ENCODE measurements around the gene EPB41. TPM values are rescaled to one million over a fixed set of nuclear protein-coding genes. Genes with fewer than 3 reads are reported as not detected.
"Not testable (repeated sequence)": the region's sequence is repeated elsewhere in the genome, so short reads cannot be mapped to it uniquely, and the experiment has no call there.

Gene EPB41
- total RNA-seq, 3 donors from 2014 or later (not counting 1 experiment from before 2014, with no cell fraction given) = 151 to 196 (median 172) TPM

GRCh38 chr1:29083317-29084195 lies 169.2 kb downstream of the EPB41 start:
- no peaks in the 10 kb centered on the region for H3K9me3 ChIP-seq (ENCODE audit: control insufficient read depth, insufficient read depth, low read length)
- no peak for TF ChIP-seq CTCF (IDR thresholded peaks at IDR 0.05)
- H3K36me3 ChIP-seq (ENCODE audit: control insufficient read depth, insufficient read depth, low read length) = peaks cover 8% of the 10 kb centered on the region
- no peaks in the 10 kb centered on the region for H3K27me3 Mint-ChIP-seq (ENCODE audit: low read depth in 2 of 2)
- H3K4me1 Mint-ChIP-seq = no peaks in the 10 kb centered on the region
- no peak overlapping the region for H3K4me3 Mint-ChIP-seq
- intact Hi-C loops (cut with micrococcal nuclease) = no loop called here
- WGBS (ENCODE audit: insufficient coverage) = 92% methylated on average over 2 of the region's 3 CpGs
- no peak overlapping the region for H3K27ac ChIP-seq (ENCODE audit: low read length)
- H3K27ac Mint-ChIP-seq = peak overlapping the region; percentile 19 to 56
- H3K4me1 ChIP-seq (ENCODE audit: control insufficient read depth, insufficient read depth, low read length) = no peaks in the 10 kb centered on the region
- no peaks in the 10 kb centered on the region for H3K27me3 ChIP-seq (ENCODE audit: control insufficient read depth, insufficient read depth, low read length)
- H3K36me3 Mint-ChIP-seq = no peaks in the 10 kb centered on the region
- ATAC-seq (no peak), DNase-seq (no peak)
- no peaks in the 10 kb centered on the region for H3K9me3 Mint-ChIP-seq
- H3K4me3 ChIP-seq (ENCODE audit: low read length) = no peak overlapping the region

DNA sequence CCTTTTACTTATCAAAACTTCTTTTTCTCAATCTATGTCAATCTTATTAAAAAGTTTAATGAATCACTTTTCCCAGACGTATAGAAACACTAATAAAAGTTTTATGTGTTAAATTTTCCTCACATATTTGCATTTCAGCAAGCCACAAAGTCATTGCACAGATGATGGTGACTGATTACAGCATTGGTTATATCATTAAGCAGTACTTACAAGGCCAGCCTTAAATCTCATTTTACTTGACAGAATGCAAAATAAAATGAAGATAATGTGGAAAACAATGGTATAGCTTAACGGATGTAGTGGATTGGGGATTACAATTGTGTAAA lies 169.8 kb downstream of the EPB41 start:
- Mint-ChIP-seq H3K9me3 (no peaks in the 10 kb centered on the region), H3K27ac (peak overlapping the region in 1 of 2 donors; percentile 56), H3K36me3 (no peaks in the 10 kb centered on the region), H3K4me1 (no peaks in the 10 kb centered on the region), H3K4me3 (no peak overlapping the region), H3K27me3 (ENCODE audit: low read depth in 2 of 2) (no peaks in the 10 kb centered on the region)
- no peak for DNase-seq
- no peaks in the 10 kb centered on the region for H3K4me1 ChIP-seq (ENCODE audit: control insufficient read depth, insufficient read depth, low read length)
- no peaks in the 10 kb centered on the region for H3K27me3 ChIP-seq (ENCODE audit: control insufficient read depth, insufficient read depth, low read length)
- no peak for ATAC-seq
- no peak for TF ChIP-seq CTCF (IDR thresholded peaks at IDR 0.05)
- intact Hi-C loops (cut with micrococcal nuclease) = no loop called here
- H3K36me3 ChIP-seq (ENCODE audit: control insufficient read depth, insufficient read depth, low read length) = peaks cover 13% of the 10 kb centered on the region
- no peaks in the 10 kb centered on the region for H3K9me3 ChIP-seq (ENCODE audit: control insufficient read depth, insufficient read depth, low read length)
- no peak overlapping the region for H3K4me3 ChIP-seq (ENCODE audit: low read length)
- no peak overlapping the region for H3K27ac ChIP-seq (ENCODE audit: low read length)
- WGBS (ENCODE audit: insufficient coverage) = 94% methylated on average over 1 of the region's 2 CpGs

GRCh38 chr1:29090937-29091618 lies 176.7 kb downstream of the EPB41 start:
- peaks cover 11% of the 10 kb centered on the region for H3K36me3 Mint-ChIP-seq

DNA sequence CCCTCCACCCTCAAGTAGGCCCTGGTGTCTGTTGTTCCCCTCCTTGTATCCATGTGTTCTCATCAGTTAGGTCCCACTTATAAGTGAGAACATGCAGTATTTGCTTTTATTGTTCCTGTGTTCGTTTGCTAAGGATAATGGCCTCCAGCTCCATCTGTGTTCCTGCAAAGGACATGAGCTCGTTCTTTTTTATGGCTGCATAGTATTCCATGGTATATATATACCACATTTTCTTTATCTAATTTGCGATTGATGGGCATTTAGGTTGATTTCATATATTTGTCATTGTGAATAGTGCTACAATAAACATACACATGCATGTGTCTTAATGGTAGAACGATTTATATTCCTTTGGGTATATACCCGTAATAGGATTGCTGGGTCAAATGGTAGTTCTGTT lies 178.3 kb downstream of the EPB41 start:
- H3K4me3 Mint-ChIP-seq; H3K27ac Mint-ChIP-seq; H3K4me3 ChIP-seq (ENCODE audit: low read length); H3K27me3 Mint-ChIP-seq (ENCODE audit: low read depth in 2 of 2); H3K9me3 Mint-ChIP-seq; intact Hi-C loops (cut with micrococcal nuclease); H3K27me3 ChIP-seq (ENCODE audit: control insufficient read depth, insufficient read depth, low read length); H3K27ac ChIP-seq (ENCODE audit: low read length); DNase-seq; H3K4me1 ChIP-seq (ENCODE audit: control insufficient read depth, insufficient read depth, low read length); H3K9me3 ChIP-seq (ENCODE audit: control insufficient read depth, insufficient read depth, low read length); ATAC-seq: not testable (repeated sequence)
- WGBS (ENCODE audit: insufficient coverage) = 100% methylated on average over 3 of the region's 5 CpGs
- peaks cover 31% of the 10 kb centered on the region for H3K36me3 ChIP-seq (ENCODE audit: control insufficient read depth, insufficient read depth, low read length)
- H3K36me3 Mint-ChIP-seq = peaks cover 11% of the 10 kb centered on the region
- peaks cover 7 to 18% of the 10 kb centered on the region in 2 donors for H3K4me1 Mint-ChIP-seq

More at GRCh38 chr1:29090937-29091618, 176.7 kb downstream of the EPB41 start:
- Histone ChIP-seq H3K9me3 (ENCODE audit: control insufficient read depth, insufficient read depth, low read length) (no peaks in the 10 kb centered on the region), H3K4me3 (ENCODE audit: low read length) (no peak overlapping the region), H3K27ac (ENCODE audit: low read length) (no peak overlapping the region), H3K36me3 (ENCODE audit: control insufficient read depth, insufficient read depth, low read length) (peaks cover 25% of the 10 kb centered on the region), H3K4me1 (ENCODE audit: control insufficient read depth, insufficient read depth, low read length) (no peaks in the 10 kb centered on the region), H3K27me3 (ENCODE audit: control insufficient read depth, insufficient read depth, low read length) (no peaks in the 10 kb centered on the region)
- peaks cover 3 to 11% of the 10 kb centered on the region in 2 donors for H3K4me1 Mint-ChIP-seq
- no peak overlapping the region for H3K4me3 Mint-ChIP-seq
- DNase-seq (no peak), ATAC-seq (no peak)
- no peaks in the 10 kb centered on the region for H3K9me3 Mint-ChIP-seq
- no peak overlapping the region for H3K27ac Mint-ChIP-seq
- intact Hi-C loops (cut with micrococcal nuclease) = no loop called here
- no peak for TF ChIP-seq CTCF (IDR thresholded peaks at IDR 0.05)
- no peaks in the 10 kb centered on the region for H3K27me3 Mint-ChIP-seq (ENCODE audit: low read depth in 2 of 2)
